ENCODE results near the gene WASHC4.

DNA sequence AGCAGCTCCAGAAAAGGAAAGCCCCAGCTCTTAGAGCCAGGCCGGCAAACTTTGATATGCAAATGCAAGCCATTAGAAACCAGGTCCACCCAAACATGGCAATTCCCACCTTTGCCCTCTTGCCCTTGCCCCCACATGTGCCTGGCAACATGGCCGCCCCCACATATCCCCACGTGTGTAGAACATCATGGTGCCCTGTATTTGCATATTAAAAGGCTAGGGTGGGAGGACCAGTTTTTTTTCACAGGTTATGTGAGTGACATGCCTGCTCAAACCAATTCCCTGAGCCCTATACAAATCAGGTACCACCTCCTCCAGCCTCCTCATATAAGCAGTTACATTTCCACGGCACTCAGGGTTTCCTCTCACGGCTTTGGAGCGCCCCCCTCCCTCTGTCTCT lies 17.2 kb upstream of the WASHC4 start:
- no peak for TF ChIP-seq EZH2 (IDR thresholded peaks at IDR 0.05; ENCODE audit: low read depth)
- TF ChIP-seq, protein P1, sequence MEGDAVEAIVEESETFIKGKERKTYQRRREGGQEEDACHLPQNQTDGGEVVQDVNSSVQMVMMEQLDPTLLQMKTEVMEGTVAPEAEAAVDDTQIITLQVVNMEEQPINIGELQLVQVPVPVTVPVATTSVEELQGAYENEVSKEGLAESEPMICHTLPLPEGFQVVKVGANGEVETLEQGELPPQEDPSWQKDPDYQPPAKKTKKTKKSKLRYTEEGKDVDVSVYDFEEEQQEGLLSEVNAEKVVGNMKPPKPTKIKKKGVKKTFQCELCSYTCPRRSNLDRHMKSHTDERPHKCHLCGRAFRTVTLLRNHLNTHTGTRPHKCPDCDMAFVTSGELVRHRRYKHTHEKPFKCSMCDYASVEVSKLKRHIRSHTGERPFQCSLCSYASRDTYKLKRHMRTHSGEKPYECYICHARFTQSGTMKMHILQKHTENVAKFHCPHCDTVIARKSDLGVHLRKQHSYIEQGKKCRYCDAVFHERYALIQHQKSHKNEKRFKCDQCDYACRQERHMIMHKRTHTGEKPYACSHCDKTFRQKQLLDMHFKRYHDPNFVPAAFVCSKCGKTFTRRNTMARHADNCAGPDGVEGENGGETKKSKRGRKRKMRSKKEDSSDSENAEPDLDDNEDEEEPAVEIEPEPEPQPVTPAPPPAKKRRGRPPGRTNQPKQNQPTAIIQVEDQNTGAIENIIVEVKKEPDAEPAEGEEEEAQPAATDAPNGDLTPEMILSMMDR (conservative IDR thresholded peaks at IDR 0.05): no peak
